ENCODE results near the gene ENAM.

- TF ChIP-seq CTCF (conservative IDR thresholded peaks at IDR 0.05; ENCODE audit: low read length) (no peak), EZH2phosphoT487 (IDR thresholded peaks at IDR 0.05; ENCODE audit: borderline replicate concordance) (peak; percentile 20; the same call in 1 of the 2 replicates)
Observed at GRCh38 chr4:70678383-70678999, 49.9 kb downstream of the ENAM start.
